HCT116 (cell line): Measurements from ENCODE around the gene ST3GAL3. TPM values are rescaled to one million over a fixed set of nuclear protein-coding genes. Genes with fewer than 3 reads are reported as not detected.

Experiments used
- ATAC-seq: fragments of 200-7000 bp; cut with Tn5 transposase; 2 replicates; pipeline ENCODE4 v1.9.1; 2020; ENCODE audit warnings: mild to moderate bottlenecking, moderate library complexity
- BruUV-seq: library from RNA; stranded (reverse); fragments of 400-500 nt; replicated peaks from 2 replicates; lab custom pipeline; 2021; lab: Mats Ljungman, UMichigan
- CTCF ChIA-PET: fragments of 300-600 bp; sonication (Branson Sonifier 250); formaldehyde crosslinking; loops from one replicate; lab custom pipeline; 2021; ENCODE audit warnings: antibody characterized with exemption; lab: Charles Lee
- POLR2A ChIA-PET: fragments of 300-600, 350-600 bp; sonication (Branson Sonifier 250); formaldehyde crosslinking; loops from one replicate; lab custom pipeline; 2021; ENCODE audit warnings: antibody characterized with exemption; lab: Charles Lee
- RAD21 ChIA-PET, 2 experiments: fragments of 300-600 bp; sonication (Branson Sonifier 250); formaldehyde crosslinking; loops; one replicate each; lab custom pipeline; 2023; ENCODE audit warnings: low total read pairs in 2 of 2; ENCODE audit not compliant: uncharacterized antibody in 2 of 2, unreplicated experiment in 2 of 2, low non-redundant PET in 1 of 2; lab: Charles Lee
- DNase-seq: peaks from one replicate; pipeline ENCODE4 v3.0.0-alpha.2; 2010; ENCODE audit warnings: low read depth, low spot score
- H2AFZ ChIP-seq: fragments of 200-600 bp; shearing (Covaris generic), sonication (generic); 2 replicates; pipeline ENCODE4 v1.6.1; 2017; ENCODE audit warnings: low read depth, mixed run types, mixed read lengths, antibody characterized with exemption, low read length; ENCODE audit not compliant: poor library complexity, severe bottlenecking
- H3K27ac ChIP-seq: 2 replicates; pipeline ENCODE4 v1.5.1; 2012; ENCODE audit warnings: low read depth, low read length
- H3K27me3 ChIP-seq: fragments of 200-600 bp; sonication (generic); 2 replicates; pipeline ENCODE4 v1.6.1; 2016; ENCODE audit warnings: mixed run types, low read length, mixed read lengths; ENCODE audit not compliant: insufficient read depth
- H3K36me3 ChIP-seq, 2 experiments: fragments of 200-500 bp in 1 of 2; fragments of 200-600 bp in 1 of 2; sonication (Bioruptor generic) in 1 of 2; sonication (generic) in 1 of 2; 2 replicates each; pipeline versions ENCODE4 v1.5.1 to v1.6.1; 2014 to 2016; ENCODE audit warnings: low read length in 2 of 2, inconsistent platforms in 1 of 2, mixed read lengths in 1 of 2, mixed run types in 1 of 2; ENCODE audit not compliant: insufficient read depth in 2 of 2, control insufficient read depth in 1 of 2
- H3K4me1 ChIP-seq, 2 experiments: fragments of 200-600 bp in 1 of 2; sonication (generic) in 1 of 2; 2 replicates each; pipeline versions ENCODE4 v1.5.1 to v1.6.1; 2012 to 2017; ENCODE audit warnings: low read length in 2 of 2, inconsistent platforms in 1 of 2, mild to moderate bottlenecking in 1 of 2, mixed read lengths in 1 of 2, mixed run types in 1 of 2, moderate library complexity in 1 of 2; ENCODE audit not compliant: insufficient read depth in 2 of 2, control insufficient read depth in 1 of 2
- H3K4me2 ChIP-seq: fragments of 200-600 bp; sonication (generic); 2 replicates; pipeline ENCODE4 v1.6.1; 2017; ENCODE audit warnings: mixed run types, low read length, mixed read lengths
- H3K4me3 ChIP-seq, 2 experiments: fragments of 200-600 bp in 1 of 2; sonication (generic) in 1 of 2; replicated peaks in 1 of 2; 2 replicates each; pipeline ENCODE4 v1.5.1; 2011 to 2016; ENCODE audit warnings: low read length in 2 of 2, control low read depth in 1 of 2, low read depth in 1 of 2, mild to moderate bottlenecking in 1 of 2, mixed read lengths in 1 of 2, mixed run types in 1 of 2
- H3K79me2 ChIP-seq: fragments of 200-600 bp; sonication (generic); 2 replicates; pipeline ENCODE4 v1.6.1; 2017; ENCODE audit warnings: mild to moderate bottlenecking, mixed run types, low read length, moderate library complexity, mixed read lengths; ENCODE audit not compliant: insufficient read depth
- H3K9ac ChIP-seq: fragments of 200-600 bp; sonication (generic); 2 replicates; pipeline ENCODE4 v1.6.1; 2016; ENCODE audit warnings: low read length, mixed read lengths
- H3K9me2 ChIP-seq: fragments of 200-600 bp; sonication (generic), shearing (Covaris generic); 2 replicates; pipeline ENCODE4 v1.6.1; 2017; ENCODE audit warnings: mixed run types, mild to moderate bottlenecking, moderate library complexity; ENCODE audit not compliant: insufficient read depth
- H3K9me3 ChIP-seq, 2 experiments: fragments of 200-500 bp in 1 of 2; fragments of 200-600 bp in 1 of 2; sonication (Bioruptor generic) in 1 of 2; sonication (generic) in 1 of 2; 2 replicates each; pipeline ENCODE4 v1.6.1; 2014 to 2017; ENCODE audit warnings: low read length in 2 of 2, mixed read lengths in 2 of 2, inconsistent platforms in 1 of 2, low read depth in 1 of 2, mild to moderate bottlenecking in 1 of 2, mixed run types in 1 of 2, moderate library complexity in 1 of 2; ENCODE audit not compliant: control insufficient read depth in 1 of 2, insufficient read depth in 1 of 2
- H4K20me1 ChIP-seq: fragments of 200-600 bp; sonication (generic), shearing (Covaris generic); 2 replicates; pipeline ENCODE4 v1.6.1; 2017; ENCODE audit warnings: mixed run types, mild to moderate bottlenecking, moderate library complexity; ENCODE audit not compliant: insufficient read depth
- CBX3 ChIP-seq: IDR thresholded peaks from 2 replicates; pipeline ENCODE4 v1.6.1; 2012; ENCODE audit warnings: low read depth
- CTCF ChIP-seq, 3 experiments: fragments of 200-600 bp in 1 of 3; sonication (generic) in 1 of 3; IDR thresholded peaks in 2 of 3; conservative IDR thresholded peaks in 1 of 3; 2 replicates each; pipeline ENCODE4 v1.5.1; 2012 to 2017; ENCODE audit warnings: low read depth in 2 of 3, low read length in 2 of 3, antibody characterized with exemption in 1 of 3, borderline replicate concordance in 1 of 3, control low read depth in 1 of 3, mild to moderate bottlenecking in 1 of 3, mixed read lengths in 1 of 3, mixed run types in 1 of 3, moderate library complexity in 1 of 3; ENCODE audit not compliant: insufficient read depth in 1 of 3
- POLR2A ChIP-seq: IDR thresholded peaks from 2 replicates; pipeline ENCODE4 v1.7.0; 2011; ENCODE audit warnings: borderline replicate concordance; ENCODE audit not compliant: insufficient read depth, insufficient read length; ENCODE audit errors: extremely low read depth
- REST ChIP-seq: IDR thresholded peaks from 2 replicates; pipeline ENCODE4 v1.6.1; 2012; ENCODE audit warnings: low read depth
- TCF7L2 ChIP-seq: IDR thresholded peaks from 2 replicates; pipeline ENCODE4 v1.7.0; 2011; ENCODE audit warnings: borderline replicate concordance, inconsistent platforms; ENCODE audit not compliant: insufficient read depth, insufficient read length; ENCODE audit errors: extremely low read depth
- ZBTB33 ChIP-seq: IDR thresholded peaks from 2 replicates; pipeline ENCODE4 v1.6.1; 2011; ENCODE audit warnings: mild to moderate bottlenecking, low read length, moderate library complexity; ENCODE audit not compliant: insufficient replicate concordance; ENCODE audit errors: extremely low read depth
- ZNF274 ChIP-seq: fragments of 200-500 bp; sonication (Bioruptor generic); IDR thresholded peaks from 2 replicates; pipeline ENCODE4 v1.6.1; 2014; ENCODE audit warnings: mild to moderate bottlenecking, low read depth, low read length, inconsistent platforms
- intact Hi-C: fragments of 100-400 bp; cut with micrococcal nuclease; formaldehyde crosslinking; loops from 2 replicates; pipeline ENCODE4 v1.10.0; 2022
- total RNA-seq: library from RNA; stranded (reverse); gene quantifications from one replicate; pipeline ENCODE4 v1.2.1, GENCODE V29; 2021; ENCODE audit not compliant: unreplicated experiment
- TF ChIP-seq, protein P1 (sequence below): IDR thresholded peaks from 2 replicates; pipeline ENCODE4 v1.6.1; 2012

Gene ST3GAL3
- total RNA-seq, 1 experiment from 2014 or later = 7.2 TPM

DNA sequence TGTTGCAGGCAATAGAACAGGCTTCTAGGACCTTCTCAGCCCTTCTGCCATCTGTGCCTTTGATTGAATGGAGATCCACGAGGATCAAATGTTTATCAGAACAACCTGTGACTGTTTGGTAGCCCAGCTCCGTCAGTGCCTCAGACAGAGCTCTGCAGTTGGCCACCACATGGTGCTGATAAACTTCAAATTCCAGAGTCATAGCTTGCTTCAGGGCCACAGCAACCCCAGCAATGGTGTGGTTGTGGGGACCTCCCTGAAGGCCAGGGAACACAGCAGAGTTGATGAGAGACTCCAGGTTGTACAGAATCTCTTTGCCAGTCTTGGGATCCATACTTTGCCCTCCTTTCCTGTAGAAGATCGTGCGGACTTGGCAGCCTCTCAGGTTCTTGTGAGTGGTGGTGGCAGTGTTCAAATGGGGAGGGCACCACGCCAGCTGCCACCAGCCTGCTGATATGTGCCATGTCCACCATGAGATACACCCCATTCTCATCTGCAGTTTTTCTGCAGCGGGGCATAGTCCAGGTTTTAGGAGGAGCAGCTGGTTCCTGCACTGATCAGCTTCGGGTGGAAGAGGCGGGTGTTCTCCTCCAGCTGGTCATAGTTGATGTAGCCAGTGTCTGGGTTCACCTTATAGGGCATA is 143.4 kb downstream of the ST3GAL3 start:
- no TSS peak for BruUV-seq
- no peak overlapping the region for H3K4me2 ChIP-seq
- H3K79me2 ChIP-seq = no peaks in the 10 kb centered on the region
- H3K9me3 ChIP-seq = no peaks in the 10 kb centered on the region
- H2AFZ ChIP-seq = no peak overlapping the region
- no peak overlapping the region for H3K4me3 ChIP-seq
- DNase-seq = no peak
- H3K36me3 ChIP-seq = no peaks in the 10 kb centered on the region
- intact Hi-C loops = no loop called here
- H4K20me1 ChIP-seq = no peaks in the 10 kb centered on the region
- no peak for TF ChIP-seq ZBTB33
- TF ChIP-seq, protein P1, sequence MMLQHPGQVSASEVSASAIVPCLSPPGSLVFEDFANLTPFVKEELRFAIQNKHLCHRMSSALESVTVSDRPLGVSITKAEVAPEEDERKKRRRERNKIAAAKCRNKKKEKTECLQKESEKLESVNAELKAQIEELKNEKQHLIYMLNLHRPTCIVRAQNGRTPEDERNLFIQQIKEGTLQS = no peak
- no peak for TF ChIP-seq CTCF (IDR thresholded peaks at IDR 0.05 in 2 of 3, conservative IDR thresholded peaks at IDR 0.05 in 1 of 3; ENCODE audit: borderline replicate concordance in 1 of 3, insufficient read depth in 1 of 3, low read depth in 2 of 3, low read length in 2 of 3)
- no peak for TF ChIP-seq ZNF274
- TF ChIP-seq REST = no peak
- TF ChIP-seq POLR2A = no peak
- no peak for TF ChIP-seq CBX3
- no peak for TF ChIP-seq TCF7L2
- no peaks in the 10 kb centered on the region for H3K27me3 ChIP-seq
- RAD21 ChIA-PET = no interaction called here
- H3K9ac ChIP-seq = no peak overlapping the region
- peaks cover 10 to 13% of the 10 kb centered on the region in 2 experiments for H3K4me1 ChIP-seq
- POLR2A ChIA-PET = interaction anchor here (0.6 kb wide), 1 partner anchor 89 kb away, joined by 3 read pairs; no protein-coding TSS in a partner anchor
- no peaks in the 10 kb centered on the region for H3K9me2 ChIP-seq
- CTCF ChIA-PET = no interaction called here
- ATAC-seq = no peak
- H3K27ac ChIP-seq = no peak overlapping the region
